ENCODE measurements around the gene ATG2A.

ATG2A gene

DNA sequence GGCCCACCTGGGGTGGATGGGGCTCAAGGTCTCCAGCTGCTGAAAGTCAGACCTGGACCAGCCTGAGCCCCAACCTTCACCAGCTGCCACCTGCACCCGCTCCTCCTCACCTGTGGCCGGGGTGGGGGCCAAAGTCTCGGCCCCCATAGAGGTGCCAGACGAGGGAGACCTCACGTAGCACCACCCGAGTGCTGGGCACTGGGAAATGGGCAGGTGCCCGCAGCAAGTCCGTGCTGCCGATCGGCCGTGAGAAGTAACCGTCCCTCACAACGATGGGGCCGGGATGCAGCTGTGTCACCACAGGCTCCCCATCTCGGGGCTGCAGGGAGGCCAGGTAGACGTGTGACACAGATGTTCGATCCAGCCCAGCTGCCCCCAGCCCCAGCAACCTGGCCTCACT, 16.2 kb downstream of the ATG2A start:
- no peak for DNase-seq

DNA sequence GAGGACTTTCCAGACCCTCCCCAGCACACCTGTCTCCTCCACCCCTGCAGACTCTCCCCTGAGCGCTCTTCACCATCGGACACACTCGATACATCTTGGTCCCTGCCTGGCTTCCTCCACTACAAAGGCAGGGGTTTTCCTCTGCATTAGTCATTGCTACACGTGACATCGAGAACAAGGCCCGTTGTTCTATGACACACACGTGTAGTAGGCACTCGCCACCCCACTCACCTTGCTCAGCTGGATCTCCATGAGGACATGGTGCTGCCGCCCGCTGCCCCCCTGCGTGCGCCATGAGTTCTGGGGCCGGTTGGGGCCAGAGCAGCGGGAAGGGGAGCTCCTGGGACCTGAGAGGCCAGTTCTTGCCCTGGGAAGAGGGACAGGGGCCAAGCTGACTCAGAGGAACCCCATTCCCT, 16.7 kb downstream of the ATG2A start:
- DNase-seq: no peak

GRCh38 chr11:64898541-64898940, 18.5 kb downstream of the ATG2A start:
- DNase-seq: no peak

- no peak for DNase-seq
These were observed 18.9 kb downstream of the ATG2A start for GRCh38 chr11:64898076-64898445.

- DNase-seq: no peak
These were observed 19.5 kb downstream of the ATG2A start for GRCh38 chr11:64897381-64898075.

- no peak for DNase-seq
These were observed 20.5 kb downstream of the ATG2A start for GRCh38 chr11:64896448-64897022.

DNA sequence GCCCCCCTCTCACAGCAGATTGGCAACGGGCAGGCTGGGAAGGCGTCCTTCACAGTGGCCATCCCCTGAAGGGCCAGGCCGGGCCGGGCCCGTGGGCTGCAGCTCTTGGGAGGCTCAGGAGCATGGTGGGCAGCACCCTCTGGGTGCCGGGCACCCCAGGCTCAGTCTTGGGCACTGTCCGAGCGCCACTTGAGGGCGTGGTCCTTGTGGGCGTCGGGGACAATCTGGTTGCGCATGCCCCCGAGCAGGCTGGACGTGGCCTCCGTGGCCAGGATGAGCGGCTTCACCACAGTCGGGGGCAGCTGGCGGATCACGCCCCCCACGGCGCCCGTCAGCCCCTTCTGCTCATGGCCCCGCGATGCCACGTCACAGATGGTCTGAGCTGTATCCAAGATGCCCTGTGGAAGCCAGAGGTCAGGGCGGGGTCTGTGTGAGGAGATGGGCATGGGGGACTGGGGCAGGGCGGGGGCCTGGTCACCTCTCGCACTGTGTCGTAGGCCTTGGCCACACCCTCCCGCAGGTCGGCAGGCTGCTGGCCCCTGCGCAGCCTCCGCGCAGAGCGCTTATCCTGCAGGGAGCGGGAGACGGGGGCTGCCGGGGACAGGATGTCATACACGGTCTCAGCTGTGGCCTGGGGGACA, 22.1 kb downstream of the ATG2A start:
- no peak for DNase-seq

GRCh38 chr11:64894070-64894811, 22.8 kb downstream of the ATG2A start:
- DNase-seq: peak; percentile 62

- no peak for DNase-seq
These were observed 23.6 kb downstream of the ATG2A start for GRCh38 chr11:64893194-64894069.

DNA sequence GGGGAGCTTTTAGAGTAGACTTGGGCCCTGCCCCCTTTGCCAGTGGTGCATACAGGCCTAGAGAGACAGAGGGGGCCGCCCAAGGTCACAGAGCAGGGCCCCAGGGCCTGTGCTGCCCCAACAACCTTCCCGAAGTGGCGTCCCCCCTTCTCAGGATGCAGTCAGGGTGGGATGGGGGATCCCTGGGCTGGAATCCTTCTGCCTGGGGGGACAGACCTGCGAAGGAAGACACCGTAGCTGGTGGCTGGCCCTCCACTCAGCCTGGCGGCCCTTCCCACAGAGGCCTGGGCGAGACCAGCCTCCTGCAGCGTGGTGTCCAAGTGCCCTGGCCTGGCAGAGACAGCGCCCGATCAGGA, 24.2 kb downstream of the ATG2A start:
- no peak for DNase-seq

- DNase-seq: no peak
These were observed 24.6 kb downstream of the ATG2A start for GRCh38 chr11:64892411-64892831.

GRCh38 chr11:64891880-64892279, 25.1 kb downstream of the ATG2A start:
- DNase-seq: no peak

DNA sequence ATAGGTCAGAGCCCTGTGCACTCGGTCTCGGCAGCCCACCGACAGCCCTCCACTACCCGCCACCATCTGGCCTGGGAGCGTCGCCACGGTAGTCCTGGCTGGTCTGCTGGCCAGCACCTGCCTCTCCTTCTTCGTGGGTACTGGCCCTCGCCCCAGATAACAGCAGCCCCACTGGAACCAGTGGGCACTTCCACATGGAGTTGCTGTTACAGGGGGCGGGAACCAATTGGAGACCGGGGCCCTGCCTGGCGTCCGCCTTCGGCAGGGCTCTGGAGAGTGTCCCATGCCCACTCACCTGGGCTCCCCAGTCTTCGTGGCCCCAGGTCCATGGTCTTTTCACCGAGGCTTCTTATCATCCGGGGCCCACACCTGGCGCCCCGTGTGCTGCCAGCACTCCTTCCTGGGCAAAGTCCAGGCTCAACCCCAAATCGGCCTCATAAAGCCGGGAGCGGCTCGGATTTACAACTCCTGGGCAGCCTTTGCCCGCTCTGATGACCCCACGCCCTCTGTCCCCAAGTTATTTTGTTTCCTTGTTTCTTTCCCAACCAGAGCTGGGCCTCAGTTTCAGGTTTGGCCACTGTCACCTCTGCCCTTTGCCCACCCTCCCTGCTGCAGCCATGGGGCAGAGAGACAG, 25.7 kb downstream of the ATG2A start:
- no peak for DNase-seq

- no peak for DNase-seq
These were observed 26.5 kb downstream of the ATG2A start for GRCh38 chr11:64890522-64890939.

DNA sequence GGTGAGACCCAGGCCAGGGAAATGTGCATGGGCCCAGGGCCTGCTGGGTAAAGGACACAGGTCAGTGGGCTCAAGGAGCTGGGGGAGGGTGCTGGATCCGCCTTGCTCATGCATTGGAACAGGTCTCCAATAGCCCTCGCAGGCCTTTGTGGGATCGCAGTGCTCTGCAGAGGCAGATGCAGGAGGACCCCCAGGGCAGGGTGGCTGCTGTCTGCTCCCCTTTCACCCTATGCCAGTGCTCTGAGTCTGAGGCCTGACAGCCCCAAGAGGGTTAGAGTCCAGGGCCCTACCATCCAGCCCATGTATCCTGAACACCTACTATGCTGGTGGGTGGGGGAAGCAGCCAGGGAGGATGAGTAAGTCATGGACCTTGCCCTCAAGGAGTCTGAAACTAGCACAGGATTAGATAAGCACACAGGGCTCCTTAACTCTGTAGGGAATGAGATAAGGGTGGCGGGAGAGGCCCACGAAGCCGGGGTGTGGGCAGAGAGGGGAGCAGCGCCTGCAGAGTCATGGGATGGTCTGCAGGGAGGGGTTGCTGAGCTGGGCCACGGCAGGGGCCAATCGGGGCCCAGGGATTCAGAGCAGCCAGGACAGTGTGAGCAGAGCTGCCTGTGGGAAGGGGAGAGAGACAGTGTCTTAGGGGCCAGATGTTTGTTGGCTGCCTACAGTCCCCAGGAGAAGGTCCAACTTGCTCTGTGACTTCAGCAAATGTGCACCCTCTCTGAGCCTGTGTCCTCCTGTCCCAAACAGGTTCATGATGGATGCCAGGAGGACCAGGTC, 28.1 kb downstream of the ATG2A start:
- DNase-seq: no peak

GRCh38 chr11:64888406-64888728, 28.6 kb downstream of the ATG2A start:
- DNase-seq: no peak

- no peak for DNase-seq
These were observed 29.1 kb downstream of the ATG2A start for GRCh38 chr11:64887757-64888405.

- DNase-seq: no peak
These were observed 29.7 kb downstream of the ATG2A start for GRCh38 chr11:64887234-64887756.

DNA sequence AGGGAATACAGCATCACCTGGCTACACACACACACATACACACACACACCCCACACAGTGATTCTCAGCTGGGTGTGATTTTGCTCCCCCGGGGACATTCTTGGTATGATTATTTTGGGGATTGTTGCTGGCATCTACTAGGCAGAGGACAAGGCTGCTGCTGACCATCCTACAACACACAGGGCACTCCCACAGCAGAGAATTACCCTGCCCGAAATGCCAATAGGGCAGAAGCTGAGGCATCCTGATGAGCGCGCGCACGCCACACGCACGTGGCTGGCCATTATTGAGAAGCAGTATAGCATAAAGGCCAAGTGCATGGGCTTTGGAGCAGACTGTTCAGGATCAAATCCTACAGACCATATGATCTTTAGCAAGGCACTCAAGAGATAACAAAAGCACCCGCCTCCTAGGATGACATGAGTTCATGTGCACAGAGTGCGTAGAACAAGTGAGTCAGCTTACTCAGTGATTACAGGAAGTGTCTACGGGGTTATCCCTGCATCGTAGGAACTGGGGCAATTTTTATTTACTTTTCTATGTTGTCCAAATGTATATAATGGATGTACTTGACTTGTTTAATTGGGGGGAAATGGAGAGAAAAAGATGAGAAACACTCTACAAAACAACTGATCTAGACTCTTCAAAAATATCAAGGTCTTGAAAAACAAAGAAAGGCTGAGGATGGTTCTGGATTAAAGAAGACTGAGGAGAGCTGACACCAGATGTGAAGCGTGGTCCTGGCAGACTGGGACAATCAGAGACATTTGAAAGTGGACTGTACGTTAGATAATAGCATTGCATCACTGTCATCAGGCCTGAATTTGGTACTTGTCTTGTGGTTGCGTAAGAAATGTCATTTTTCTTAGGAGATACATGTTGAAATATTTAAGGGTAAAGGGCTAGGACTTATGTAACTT, 31.4 kb downstream of the ATG2A start:
- peak; percentile 23 for DNase-seq

GRCh38 chr11:64884019-64884418, 33.0 kb downstream of the ATG2A start:
- no peak for DNase-seq
